Middle frontal gyrus (tissue), 1 donor: Measurements from ENCODE around the gene SLC20A1.

ENCODE experiments used
- DNase-seq: peaks from one replicate; pipeline ENCODE4 v3.0.0-alpha.2; 2015; ENCODE audit warnings: low spot score; ENCODE audit errors: extremely low spot score

Gene SLC20A1

DNA sequence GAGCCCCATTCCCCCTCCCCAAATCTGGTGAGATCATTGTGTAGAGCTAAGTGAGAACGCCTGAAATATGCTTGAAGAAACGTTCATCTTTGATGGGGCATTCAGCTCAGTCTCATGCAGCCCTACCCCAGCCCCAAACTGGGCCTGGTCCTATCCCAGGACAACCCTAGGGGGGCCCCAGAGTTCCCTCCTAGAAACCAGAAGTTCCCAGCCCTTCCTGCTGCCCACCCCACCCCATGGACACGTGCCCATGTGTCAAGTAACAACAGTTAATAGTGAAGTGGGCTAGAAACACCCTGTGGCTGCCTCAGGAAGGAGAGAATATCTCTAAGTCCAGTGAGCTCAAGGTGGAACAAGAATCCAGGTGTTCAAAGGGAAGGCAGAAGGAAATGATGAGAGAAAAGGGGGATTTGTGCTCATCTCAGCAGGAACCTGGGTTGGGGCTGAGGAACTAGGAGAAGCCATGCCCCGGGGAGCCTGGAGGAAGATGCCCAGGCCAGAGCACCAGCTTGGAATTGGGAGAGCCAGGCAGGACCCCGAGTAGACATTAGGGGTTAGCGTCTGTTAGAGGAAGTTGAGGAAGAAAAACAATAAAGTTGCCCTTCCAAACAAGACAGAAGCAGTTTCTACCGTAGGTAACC is 20.1 kb upstream of the SLC20A1 start:
- no peak for DNase-seq

DNA sequence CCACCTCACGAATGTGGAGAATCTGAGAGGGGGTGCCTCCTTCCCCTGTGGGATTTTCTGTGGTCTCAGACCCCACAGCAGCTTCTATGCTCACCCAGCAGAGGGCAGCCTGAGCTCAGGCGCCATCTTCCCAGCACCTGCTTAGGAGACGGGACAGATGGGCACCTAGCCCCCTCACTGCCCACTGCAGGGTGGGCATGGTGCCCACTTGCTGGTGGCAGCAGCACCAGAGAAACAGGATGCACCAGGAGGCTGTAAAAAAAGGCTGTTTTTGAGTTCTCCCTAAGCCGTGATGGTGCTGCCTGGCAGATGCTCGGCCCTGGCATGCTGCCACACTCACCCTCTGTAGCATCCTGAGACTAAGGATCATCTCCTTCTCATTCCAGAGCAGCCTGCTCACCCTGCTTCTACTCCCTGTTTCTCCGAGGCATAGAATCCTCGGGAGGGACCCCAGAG is 19.1 kb upstream of the SLC20A1 start:
- peak; percentile 75 for DNase-seq

DNA sequence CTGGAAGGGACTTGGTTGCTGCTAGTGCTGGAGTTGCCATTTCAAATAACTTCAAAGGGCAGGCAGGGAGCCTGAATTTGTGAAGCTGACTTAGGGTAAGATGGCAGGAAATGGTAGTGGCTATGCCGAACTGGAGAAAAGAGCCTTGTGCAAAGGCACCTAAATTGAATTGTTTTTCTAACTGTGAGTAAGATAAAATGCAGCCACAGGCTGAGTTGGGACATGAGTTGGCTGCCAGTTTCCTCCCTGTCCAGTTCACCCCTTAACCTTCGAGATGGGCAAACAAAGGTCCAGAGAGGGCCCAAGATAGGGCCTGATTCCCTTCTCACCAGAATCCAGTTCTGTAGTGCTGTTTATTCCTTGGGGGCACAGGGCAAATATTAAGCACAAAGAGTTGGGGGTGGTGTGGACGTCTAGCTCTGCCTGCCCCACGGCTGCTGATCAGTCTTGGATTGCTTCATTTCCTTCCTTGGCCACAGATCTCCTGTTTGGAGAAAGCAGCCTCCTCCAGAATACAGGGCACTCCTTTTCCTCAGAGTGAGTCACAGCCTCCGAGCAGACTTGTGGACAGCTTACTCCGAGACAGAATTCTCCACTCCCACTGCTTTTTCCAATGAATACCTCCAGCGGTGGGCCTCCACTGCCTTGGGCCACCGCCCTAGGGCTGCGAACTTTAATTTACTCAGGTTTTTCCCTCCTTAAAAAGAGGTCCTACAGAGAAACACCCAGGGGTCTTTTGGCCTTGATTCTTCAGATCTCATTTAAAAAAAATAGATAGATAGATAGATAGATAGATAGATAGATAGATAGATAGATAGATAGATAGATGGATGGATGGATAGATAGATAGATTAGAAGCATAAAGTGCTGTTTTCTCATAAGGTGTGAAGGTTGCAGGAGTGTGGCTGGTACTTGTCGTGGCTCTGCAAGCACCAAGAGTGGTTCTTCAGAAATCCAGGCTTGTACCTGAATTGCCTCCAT is 18.4 kb upstream of the SLC20A1 start:
- peak; percentile 43 for DNase-seq

- no peak for DNase-seq
These were observed 16.5 kb upstream of the SLC20A1 start for GRCh38 chr2:112629224-112629623.

DNA sequence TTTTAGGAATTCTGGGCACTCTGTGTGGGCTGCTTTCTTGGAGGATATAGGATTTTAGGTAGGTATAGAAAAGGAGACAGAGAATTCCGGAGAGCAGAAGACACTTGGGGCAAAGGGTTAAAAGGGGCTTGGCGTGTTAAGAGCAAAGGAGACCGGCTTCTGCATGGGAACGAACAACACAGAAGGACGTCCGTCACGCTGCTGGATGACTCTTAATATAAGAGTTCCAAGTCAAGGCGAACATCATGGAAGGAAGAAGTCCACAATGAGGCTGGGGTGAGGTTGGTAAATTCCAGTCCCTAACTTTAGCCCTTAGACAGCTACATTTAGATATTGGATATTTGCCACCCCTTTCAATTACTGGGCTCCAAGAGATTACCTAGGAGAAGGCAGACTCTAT is 15.9 kb upstream of the SLC20A1 start:
- DNase-seq = no peak

- DNase-seq = no peak
These were observed 15.5 kb upstream of the SLC20A1 start for GRCh38 chr2:112630268-112630667.

DNA sequence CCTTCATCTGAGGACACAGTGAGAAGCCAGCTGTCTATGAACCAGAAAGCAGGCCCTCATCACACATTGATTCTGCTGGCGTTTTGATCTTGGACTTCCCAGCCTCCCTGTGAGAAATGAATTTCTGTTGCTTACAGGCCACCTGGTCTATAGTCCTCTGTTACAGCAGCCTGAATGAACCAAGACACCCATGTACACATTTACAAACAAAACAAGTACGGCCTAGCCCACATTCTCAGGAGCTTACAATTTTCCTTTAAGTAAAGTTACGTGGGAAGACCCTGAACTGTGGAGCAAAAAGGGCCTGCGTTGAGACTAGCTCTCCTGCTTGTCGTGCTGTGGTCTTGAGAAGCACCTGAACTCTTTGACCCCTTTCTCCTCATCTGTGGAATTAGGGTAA is 12.0 kb upstream of the SLC20A1 start:
- DNase-seq = no peak

GRCh38 chr2:112634153-112634873 is 11.4 kb upstream of the SLC20A1 start:
- DNase-seq = no peak

GRCh38 chr2:112634874-112635157 is 10.9 kb upstream of the SLC20A1 start:
- no peak for DNase-seq

DNA sequence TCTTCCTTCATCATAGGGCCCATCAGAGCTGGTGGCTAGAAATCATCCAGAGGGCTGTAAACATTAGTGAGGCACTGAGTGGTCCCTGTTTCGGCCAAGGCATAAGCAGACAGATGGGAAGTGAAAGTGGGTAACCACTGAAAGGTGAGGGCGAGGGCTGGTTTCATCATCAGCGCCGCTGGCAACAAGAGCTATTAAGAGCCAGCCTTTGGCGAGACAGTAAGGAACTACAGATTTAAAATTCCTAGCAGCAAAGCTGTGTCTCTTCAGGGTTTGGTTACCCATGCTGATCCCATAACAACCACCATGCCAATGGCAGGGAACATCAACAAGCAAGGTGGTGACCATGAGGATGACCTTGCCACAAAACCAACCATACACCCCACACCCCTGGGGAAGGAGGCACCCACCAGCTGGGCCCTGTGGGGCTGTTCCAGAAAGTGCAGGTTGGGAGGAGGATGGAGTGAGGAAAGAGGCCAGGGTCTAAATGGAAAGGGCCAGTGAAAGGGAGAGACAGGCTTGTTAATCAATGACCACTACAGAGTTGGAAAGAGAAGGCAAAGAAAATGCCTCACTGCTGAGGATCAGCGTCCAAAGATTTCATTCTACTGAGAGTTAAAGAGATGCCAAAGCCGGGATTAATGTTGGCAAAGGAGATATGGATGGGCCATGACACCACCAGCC is 9.0 kb upstream of the SLC20A1 start:
- no peak for DNase-seq

DNA sequence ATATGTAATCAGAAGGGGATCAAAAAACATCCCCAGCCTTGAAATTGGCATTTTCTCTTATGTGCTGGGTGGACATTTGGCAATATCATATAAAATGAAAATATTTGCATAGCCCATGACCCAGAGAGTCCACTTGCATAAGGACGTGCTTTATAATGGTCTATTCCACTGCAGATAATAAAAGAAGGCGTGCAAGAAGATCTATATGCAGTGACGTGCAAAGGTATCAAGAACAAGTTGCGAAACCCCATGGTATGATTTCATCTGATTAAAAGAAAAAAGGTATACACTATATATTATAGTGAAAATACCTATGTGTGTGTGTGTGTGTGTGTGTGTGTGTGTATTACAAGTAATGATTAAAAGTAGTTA is 8.5 kb upstream of the SLC20A1 start:
- no peak for DNase-seq

DNA sequence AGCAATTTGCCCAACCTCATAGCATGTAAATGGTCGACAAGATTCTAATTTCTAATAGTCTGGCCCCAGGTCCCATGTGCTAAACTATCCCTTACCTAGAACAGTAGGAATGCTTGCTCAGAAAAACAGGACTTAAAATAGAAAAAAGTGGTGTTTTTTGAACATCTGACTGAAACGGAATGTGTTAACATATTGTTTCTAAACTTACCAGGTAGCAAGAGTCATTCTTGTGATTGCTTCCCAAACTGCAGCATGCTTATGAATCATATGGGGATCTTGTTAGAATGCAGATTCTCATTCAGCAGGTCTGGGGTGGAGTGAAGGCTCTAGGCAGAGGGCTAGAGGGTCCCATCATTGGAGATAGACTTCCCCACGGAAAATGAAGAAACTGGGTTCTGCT is 5.8 kb upstream of the SLC20A1 start:
- DNase-seq = no peak

- DNase-seq = no peak
These were observed 5.3 kb upstream of the SLC20A1 start for GRCh38 chr2:112640467-112640799.

- no peak for DNase-seq
These were observed 4.7 kb upstream of the SLC20A1 start for GRCh38 chr2:112640800-112641675.

DNA sequence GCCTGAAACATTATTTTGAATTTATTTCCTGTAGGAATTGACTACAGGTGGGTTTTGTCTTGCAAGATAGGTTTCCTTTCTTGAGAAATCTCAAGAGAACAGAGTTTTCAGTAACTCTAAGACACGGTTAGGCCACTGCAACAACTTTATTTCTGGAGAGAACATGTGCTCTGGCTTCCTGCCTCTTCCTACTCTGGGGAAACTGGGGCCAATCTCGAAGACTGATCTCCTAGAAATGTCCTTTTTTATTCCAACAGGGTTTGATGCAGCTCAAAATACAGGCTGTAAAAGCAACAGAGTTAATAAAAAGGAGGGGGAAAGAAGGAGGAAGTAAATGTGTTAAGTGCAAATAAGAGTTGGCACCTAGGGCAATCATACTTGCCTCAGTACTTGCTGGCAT is 4.0 kb upstream of the SLC20A1 start:
- no peak for DNase-seq

- no peak for DNase-seq
These were observed 3.2 kb upstream of the SLC20A1 start for GRCh38 chr2:112642561-112642960.

DNA sequence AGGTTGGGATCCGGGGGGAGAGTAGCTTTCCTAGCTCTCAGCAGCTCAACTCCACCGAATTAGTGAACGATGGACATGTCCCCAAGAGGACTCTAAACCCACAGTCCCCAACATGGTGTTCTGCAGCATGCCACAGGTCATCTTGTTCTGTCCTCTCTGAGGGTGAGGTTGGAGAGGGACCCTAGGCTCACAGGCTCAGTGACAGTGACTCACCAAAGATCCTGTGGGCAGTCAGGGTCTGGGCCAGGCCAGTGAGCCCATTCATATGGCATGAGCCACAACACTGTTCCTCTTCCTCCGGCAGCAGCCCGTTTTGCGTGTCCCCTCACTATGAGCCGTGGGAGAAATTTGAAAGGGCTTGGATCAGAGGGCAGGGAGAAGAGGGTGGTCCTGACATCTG is 2.8 kb upstream of the SLC20A1 start:
- no peak for DNase-seq

DNA sequence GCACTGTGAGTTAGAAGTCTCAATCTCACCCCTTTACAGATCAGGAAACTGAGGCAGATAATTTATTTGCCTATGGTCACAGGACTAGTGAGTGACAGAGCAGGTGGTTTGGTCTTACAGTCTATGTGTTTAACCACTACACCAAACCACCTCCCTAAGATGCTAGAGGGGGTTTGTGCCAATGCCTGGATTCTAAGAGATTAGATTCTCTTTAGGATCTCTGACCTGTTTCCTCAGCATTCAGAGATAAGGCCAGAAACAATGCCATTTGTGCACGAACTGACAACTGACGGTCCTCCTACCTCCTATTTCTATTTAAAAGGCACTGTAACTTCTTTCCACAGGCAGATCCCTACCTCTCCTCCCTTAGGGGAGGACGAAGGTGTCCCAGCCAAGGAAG is 2.3 kb upstream of the SLC20A1 start:
- no peak for DNase-seq

DNA sequence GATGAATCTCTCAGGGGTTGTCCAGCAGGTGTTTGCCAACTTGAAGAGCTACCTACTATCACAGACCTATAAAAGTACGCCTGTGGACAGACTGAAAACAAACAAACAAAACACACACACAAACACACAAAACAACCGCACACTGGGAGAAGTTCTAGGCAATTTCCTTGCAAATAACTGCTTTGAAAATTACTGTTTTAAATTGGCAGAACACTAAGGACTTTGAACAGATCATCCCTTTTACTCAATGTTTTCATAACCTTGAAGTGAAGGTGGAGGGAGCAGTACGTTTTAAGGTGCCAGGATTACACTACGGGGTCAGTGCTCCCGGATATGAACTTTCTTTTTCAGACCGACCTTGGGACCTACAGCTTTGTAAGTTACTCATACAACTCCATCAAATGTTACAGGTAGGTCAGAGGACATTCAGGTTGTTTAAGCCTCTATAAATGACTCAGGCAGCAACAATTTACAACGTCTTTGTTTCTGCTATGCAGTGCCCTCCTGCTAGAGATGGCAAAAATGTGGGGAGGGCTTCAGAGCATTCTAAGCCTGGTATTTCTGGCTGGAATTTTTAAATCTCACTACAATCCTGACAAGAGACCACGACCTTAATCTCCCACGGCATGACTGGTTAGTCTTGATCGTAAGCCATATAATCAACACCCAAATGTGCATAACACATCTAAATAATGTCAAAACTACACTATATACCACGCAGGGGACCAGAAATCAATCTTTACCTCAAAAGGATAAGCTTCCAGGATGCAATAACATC is 1.4 kb upstream of the SLC20A1 start:
- no peak for DNase-seq

DNA sequence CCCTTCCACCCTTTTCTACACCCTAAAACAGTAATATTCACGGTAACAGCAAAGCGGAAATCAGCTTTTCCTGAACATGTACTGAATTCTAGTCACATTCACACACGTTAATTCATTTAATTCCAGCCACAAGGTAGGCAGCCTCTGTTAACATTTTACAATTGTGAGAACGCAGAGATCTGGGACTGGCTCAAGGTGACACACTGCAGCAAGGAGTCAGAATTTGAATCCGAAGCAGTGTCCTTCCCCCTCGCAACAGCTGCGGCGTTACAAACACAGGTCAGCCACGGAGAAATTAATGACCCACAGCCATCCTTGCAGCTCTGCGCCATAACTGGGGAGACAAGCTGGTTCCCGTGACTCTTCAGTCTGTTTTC is 818 bp upstream of the SLC20A1 start:
- DNase-seq = no peak
